MV-4-11 (cell line): ENCODE measurements around the gene CCDC170.

Experiments
- DNase-seq: peaks from one replicate; lab custom pipeline; 2025; lab: John Stamatoyannopoulos, UW

Gene CCDC170

DNA sequence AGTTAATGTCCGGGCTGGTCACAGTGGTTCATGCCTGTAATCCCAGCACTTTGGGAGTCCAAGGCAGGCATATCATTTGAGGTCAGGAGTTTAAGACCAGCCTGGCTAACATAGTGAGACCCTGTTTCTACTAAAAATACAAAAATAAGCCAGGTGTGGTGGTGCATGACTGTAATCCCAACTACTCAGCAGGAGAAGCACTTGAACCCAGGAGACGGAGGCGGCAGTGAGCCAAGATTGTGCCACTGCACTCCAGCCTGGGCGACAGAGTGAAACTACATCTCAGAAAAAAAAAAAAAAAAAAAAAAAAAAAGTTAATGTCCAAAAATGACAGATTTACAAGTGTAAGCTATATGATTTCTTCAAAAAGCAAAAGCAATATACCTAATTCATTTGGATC lies 124.9 kb downstream of the CCDC170 start:
- no peak for DNase-seq

GRCh38 chr6:151620179-151620578 lies 126.4 kb downstream of the CCDC170 start:
- DNase-seq, result no peak

DNA sequence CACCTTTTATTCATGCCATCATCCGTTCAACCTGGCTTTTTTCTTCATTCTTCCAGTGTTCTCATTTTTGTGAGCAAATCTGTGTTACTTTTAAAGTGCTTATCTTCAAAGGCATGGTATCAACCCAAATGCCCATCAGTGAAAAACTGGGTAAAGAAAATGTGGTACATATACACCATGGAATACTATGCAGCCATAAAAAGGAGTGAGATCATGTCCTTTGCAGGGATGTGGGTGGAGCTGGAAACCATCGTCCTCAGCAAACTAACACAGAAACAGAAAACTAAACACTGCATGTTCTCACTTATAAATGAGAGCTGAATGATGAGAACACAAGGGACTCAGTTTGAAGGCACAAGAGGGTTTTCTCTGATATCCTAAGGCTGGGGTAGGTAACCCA lies 130.3 kb downstream of the CCDC170 start:
- DNase-seq, result no peak

DNA sequence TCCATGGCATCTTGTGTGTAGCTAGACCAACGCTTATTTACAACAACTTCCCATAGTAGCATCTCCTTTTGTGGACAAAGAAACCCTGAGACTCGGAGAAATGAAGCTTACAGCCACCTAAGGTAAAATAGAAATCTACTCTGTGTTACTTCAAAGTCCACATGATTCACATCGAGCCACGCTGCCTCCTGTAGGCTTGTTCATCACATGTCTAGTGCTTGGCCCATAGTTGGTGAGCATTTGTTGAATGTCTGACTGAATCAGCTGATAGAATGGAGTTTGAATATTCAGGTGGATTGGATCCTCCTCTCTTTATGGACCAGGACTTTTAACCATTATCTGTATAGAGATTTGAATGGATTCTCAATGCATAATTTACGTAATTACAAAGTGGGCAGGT lies 130.7 kb downstream of the CCDC170 start:
- DNase-seq, result no peak

DNA sequence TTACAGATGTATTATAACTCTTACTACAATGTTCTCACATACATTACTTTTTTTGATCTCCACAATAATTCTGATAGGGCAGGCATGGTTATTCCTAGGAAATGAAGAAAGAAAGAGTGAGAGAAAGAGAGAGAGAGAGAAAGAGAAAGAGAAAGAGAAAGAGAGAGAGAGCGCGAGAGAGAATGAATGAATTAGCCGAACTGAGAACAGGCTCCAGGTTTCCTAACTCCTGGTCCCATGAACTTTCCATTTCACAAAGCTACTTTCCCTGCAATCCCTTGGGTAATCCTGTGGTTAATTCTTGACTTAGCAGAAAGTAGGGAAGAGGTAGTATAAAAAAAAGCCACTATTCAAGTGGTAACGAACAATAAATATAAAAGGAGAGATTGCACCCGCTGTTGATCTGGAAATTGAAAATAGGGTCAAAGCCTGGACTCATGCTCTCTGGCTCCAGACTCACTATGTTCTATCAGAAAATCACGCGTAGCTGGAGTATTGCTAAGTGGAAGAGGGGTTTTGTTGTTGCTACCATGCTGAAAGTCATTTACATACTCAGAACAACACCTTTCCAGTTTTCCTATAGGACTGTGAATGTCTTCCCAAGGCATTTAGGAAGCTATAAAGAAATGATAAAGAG lies 131.2 kb downstream of the CCDC170 start:
- DNase-seq, result no peak

DNA sequence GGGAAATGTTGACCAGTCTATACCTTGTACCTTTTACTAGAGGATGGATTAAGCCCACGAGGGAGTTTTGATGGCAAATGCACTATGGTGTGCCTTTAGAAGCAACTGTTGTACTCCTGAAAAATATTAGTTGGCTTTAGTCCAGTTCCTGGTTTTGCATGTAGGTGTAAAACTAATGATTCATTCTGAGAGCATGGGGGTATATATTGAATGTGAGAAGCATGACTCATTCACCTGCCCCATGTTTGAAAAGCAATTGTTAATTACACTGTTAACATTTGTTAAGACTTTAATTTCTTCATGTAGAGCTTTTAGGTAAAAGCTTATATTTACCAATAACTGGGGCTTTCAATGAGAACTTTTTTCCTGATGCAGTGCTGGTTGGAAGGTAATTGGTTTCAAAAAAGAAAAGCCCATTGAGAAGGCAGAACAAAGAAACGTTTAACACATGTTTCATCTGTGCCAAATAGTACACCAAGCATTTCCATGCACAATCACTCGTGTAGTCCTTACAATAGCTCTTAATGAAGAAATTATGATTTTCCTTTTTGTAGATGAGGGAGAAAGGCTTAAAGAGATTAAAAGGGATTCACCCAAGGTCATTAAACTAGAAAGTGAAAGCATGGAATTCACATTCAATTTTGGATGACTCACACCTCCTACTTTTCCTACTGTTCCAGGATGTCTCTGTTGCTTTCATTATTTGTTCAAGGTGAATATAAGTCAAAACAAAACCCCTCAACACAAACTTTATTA lies 134.1 kb downstream of the CCDC170 start:
- no peak for DNase-seq

DNA sequence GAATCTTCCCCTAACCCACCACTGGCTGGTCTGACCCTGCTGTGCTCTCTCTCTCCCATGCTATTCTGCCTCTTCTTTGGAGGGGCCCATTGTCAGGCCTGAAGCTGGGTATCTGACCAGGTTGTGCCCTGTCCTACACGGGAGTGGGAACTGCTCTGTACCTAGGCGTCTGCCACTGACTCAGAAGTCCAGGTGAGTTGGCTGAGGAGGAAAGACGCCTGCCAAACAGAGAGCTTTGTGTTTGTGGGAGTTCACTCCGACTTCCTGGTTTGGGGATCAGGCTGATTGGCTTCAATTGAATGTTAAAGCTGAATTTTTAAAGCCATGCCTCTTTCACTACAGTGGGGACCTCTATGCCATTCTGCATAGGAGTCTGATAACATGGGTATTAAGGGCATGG lies 136.0 kb downstream of the CCDC170 start:
- DNase-seq, result no peak

DNA sequence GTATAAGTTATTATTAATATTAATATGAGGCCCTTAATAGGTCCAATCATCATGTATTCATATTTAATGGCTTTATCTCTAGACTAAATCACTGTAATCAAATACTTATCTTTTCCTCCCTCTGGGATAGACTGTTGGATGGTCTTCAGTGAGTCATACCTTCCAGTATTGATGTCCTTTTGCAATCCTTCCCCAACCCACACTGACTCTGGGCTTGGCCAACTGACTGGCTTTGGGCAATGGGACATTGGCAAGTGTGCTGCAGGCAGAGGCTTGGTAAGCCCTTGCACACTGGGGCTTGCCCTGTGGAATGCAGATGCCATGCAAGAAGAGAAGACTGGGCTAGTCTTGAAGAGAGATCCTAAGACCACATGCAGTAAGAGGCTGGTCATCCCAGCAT lies 136.6 kb downstream of the CCDC170 start:
- no peak for DNase-seq

DNA sequence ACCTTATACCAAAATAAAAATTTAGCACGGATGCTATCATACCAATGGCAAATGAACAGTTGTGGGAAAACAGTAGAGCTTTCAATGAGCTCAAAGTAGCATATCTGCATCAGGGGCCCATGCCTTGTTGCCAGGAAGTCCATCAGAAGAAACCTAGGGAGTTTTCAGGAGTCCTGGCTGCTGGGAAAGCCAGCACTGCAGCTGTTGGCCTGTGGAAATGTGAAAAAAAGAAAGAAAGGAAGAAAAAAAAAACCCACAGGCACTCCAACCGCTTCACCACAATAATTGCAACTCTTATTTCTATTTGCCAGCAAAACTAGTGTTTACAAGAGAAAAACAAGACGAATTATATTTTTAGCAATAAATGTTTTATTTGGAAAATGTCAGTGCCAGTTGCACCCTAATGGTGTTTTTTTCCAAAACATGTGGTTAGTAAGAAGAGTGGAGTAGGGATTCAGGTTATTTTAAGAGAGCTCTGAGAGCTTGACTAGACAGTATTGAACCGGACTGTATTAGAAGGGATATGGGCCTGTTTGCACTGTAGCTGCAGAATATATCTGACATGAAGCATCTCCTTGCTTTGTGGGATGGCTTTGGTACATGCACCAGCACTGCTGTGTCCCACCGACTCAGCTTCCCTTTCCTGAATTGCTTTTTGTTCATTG lies 137.3 kb downstream of the CCDC170 start:
- no peak for DNase-seq

- no peak for DNase-seq
These were observed 138.7 kb downstream of the CCDC170 start for GRCh38 chr6:151632415-151632987.

- no peak for DNase-seq
These were observed 139.9 kb downstream of the CCDC170 start for GRCh38 chr6:151633526-151634335.

GRCh38 chr6:151634336-151634720 lies 140.5 kb downstream of the CCDC170 start:
- DNase-seq, result no peak

GRCh38 chr6:151635741-151636140 lies 141.9 kb downstream of the CCDC170 start:
- no peak for DNase-seq

DNA sequence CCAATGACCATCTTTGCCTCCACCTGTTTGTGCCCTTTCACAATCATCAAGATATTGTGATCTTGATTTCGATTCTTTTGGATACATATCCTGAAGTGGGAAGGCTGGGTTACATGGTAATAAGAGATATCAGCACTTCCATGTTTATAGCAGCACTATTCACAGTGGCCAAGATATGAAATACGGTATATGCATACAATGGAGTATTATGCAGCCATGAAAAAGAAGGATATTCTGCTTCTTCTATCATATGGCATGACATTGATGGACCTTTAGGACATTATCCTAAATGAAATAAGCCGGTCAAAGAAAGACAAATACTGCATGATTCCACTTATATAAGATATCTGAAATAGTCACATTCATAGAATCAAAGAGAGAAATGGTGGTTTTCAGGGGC lies 144.0 kb downstream of the CCDC170 start:
- DNase-seq, result no peak

DNA sequence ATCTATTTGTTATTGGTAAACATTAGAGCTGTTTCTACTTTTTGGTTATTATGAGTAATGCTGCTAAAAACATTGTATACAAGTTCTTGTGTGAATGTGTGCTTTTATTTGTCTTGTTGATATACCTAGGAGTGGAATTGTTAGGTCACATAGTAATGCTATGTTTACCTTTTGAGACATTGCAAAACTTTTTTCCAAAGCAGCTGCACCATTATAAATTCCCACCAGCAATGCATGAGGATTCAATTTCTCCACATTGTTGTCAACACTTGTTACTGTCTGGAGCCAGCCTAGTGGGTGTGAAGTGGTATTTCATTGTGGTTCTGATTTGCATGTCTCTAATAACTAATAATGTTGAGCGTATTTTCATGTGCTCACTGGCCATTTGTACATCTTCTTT lies 145.9 kb downstream of the CCDC170 start:
- DNase-seq, result no peak

DNA sequence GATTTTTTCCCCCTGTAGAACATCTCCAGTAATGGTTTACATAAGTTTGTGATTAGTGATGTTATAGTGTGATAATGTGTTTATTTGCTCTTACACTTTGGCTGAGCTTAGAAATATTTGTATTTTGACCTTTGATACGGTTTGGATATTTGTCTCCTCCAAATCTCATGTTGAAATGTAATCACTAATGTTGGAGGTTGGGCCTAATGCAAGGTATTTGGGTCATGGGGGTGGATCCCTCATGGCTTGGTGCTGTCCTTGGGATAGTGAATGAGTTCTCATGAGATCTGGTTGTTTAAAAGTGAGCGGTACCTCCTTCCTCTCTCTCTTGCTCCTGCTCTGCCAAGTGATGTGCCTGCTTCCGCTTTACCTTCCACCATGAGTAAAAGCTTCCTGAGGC lies 147.2 kb downstream of the CCDC170 start:
- no peak for DNase-seq

- DNase-seq, result no peak
These were observed 154.3 kb downstream of the CCDC170 start for GRCh38 chr6:151647976-151648639.

GRCh38 chr6:151649835-151650234 lies 156.0 kb downstream of the CCDC170 start:
- DNase-seq, result no peak

DNA sequence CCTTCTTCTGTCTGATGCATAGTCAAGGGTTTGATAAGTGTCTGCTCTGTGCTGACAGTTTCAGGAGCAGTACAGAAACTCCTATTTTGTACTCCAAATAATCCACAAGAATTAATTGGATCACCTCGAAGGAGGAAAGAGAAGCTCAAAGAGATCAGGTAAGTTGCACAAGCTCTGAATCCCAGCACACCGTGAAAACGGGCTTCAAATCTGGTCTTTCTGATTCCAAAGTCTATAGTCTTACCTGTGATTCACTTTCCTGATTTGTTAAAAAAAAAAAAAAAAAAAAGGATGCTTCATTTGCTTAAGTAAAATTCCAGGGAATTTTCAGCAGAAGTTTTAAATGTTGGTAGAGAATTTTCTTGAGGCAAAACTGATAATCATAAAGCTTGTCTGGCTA lies 157.8 kb downstream of the CCDC170 start:
- DNase-seq, result no peak

DNA sequence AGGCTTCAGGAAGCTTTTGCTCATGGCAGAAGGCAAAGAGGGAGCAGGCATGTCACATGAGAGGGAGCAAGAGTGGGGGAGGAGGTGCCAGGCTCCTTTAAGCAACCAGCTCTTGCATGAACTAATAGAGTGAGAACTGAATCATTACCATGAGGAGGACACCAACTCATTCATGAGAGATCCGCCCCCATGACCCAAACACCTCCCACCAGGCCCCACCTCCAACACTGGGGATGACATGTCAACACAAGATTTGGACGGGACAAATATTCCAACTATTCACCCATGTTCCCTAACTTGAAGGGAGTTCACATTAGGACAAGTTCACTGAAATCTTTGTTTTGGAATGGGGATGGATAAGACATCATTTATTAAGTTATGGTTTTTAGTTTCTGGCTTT lies 158.5 kb downstream of the CCDC170 start:
- no peak for DNase-seq

DNA sequence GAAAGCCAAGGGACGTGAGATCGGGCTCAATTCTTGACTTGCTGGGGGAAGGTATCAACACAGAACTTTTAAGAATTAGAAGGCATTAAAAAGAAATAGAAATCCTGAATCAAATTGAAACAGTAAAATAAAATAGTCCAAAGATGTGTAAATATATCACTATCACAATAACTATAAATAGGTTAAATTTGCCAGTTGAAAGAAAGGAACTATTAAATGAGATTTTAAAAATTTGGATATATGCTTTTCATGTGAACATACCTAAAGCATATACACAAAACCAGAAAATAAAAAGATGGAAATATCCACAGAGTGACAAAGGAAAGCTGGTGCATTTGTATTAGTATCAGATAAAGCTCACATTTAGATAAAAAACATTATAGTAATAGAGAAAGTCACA lies 161.3 kb downstream of the CCDC170 start:
- no peak for DNase-seq

GRCh38 chr6:151656392-151656791 lies 162.6 kb downstream of the CCDC170 start:
- DNase-seq, result no peak
